DND-41 (cell line): ENCODE data around the gene R3HDM1.
A peak's percentile ranks its signal among the peaks of the same experiment; 100 is the strongest.

Source experiments
- ATAC-seq: fragments of 200-7000 bp; cut with Tn5 transposase; 3 replicates; pipeline ENCODE4 v1.9.1; 2021; ENCODE audit warnings: low read depth; ENCODE audit not compliant: insufficient read depth
- DNase-seq: peaks from one replicate; pipeline ENCODE4 v3.0.0-alpha.2; 2020
- H2AFZ ChIP-seq: 2 replicates; pipeline ENCODE4 v1.6.0; 2012; ENCODE audit warnings: low read depth, low read length
- H3K27ac ChIP-seq: 2 replicates; pipeline ENCODE4 v1.5.1; 2012; ENCODE audit warnings: low read length, inconsistent platforms
- H3K27me3 ChIP-seq: fragments of 200-600 bp; sonication (generic); 2 replicates; pipeline ENCODE4 v1.6.0; 2012; ENCODE audit warnings: low read length, mild to moderate bottlenecking, inconsistent platforms; ENCODE audit not compliant: insufficient read depth, poor library complexity
- H3K36me3 ChIP-seq: 2 replicates; pipeline ENCODE4 v1.5.1; 2012; ENCODE audit warnings: low read length, inconsistent platforms; ENCODE audit not compliant: insufficient read depth
- H3K4me1 ChIP-seq: 2 replicates; pipeline ENCODE4 v1.5.1; 2012; ENCODE audit warnings: mild to moderate bottlenecking, low read length; ENCODE audit not compliant: insufficient read depth
- H3K4me2 ChIP-seq: 2 replicates; pipeline ENCODE4 v1.6.0; 2012; ENCODE audit warnings: mild to moderate bottlenecking, moderate library complexity, low read length, inconsistent platforms; ENCODE audit not compliant: insufficient read depth
- H3K4me3 ChIP-seq, 2 experiments: fragments of 200-600 bp in 1 of 2; shearing (Covaris generic) in 1 of 2; 2 replicates each; pipeline ENCODE4 v1.5.1; 2012 to 2016; ENCODE audit warnings: inconsistent platforms in 2 of 2, low read length in 2 of 2, mild to moderate bottlenecking in 2 of 2, low read depth in 1 of 2, moderate library complexity in 1 of 2
- H3K79me2 ChIP-seq: 2 replicates; pipeline ENCODE4 v1.6.0; 2012; ENCODE audit warnings: low read length, inconsistent platforms; ENCODE audit not compliant: insufficient read depth
- H3K9ac ChIP-seq: 2 replicates; pipeline ENCODE4 v1.6.0; 2012; ENCODE audit warnings: low read depth, mild to moderate bottlenecking, inconsistent platforms, low read length, moderate library complexity
- H3K9me3 ChIP-seq: 2 replicates; pipeline ENCODE4 v1.5.1; 2012; ENCODE audit warnings: low read length, moderate library complexity, mild to moderate bottlenecking, inconsistent platforms; ENCODE audit not compliant: insufficient read depth, severe bottlenecking
- H4K20me1 ChIP-seq: 2 replicates; pipeline ENCODE4 v1.6.0; 2012; ENCODE audit warnings: low read length; ENCODE audit not compliant: insufficient read depth
- CTCF ChIP-seq: IDR thresholded peaks from 2 replicates; pipeline ENCODE4 v1.5.1; 2012; ENCODE audit warnings: borderline replicate concordance, low read length, moderate library complexity, mild to moderate bottlenecking; ENCODE audit not compliant: poor library complexity, severe bottlenecking; ENCODE audit errors: extremely low read depth
- EZH2 ChIP-seq: IDR thresholded peaks from 3 replicates; pipeline ENCODE4 v1.6.1; 2012; ENCODE audit warnings: borderline replicate concordance, low read depth, mild to moderate bottlenecking, moderate library complexity, low read length, inconsistent platforms; ENCODE audit not compliant: severe bottlenecking

R3HDM1 gene

DNA sequence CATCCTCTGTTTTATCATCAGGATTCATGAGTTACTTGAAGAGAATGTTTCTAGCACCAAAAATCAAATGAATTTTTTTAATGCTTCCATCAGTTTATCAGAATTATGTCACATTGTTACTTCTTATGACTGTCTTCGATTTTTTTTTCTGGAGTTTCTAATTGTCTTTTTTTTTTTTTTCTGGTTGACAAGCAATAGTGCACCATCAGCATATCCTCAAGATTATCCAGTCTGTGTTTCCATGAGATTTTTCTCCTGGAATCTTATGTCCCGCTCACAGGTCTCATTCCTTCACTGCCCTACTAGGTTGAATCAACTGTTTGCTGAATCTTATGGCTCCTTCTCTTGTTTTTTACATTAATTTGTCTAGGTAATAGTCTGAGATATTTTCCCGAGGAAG is 16.0 kb downstream of the R3HDM1 start:
- TF ChIP-seq EZH2: no peak
- TF ChIP-seq CTCF: no peak

GRCh38 chr2:135551356-135551755 is 20.1 kb downstream of the R3HDM1 start:
- H3K4me3 ChIP-seq: 0 out of 4 replicates have a peak overlapping the region, but pooled peaks of 1 of the 2 experiments have one; percentile 7
- H3K4me2 ChIP-seq: no peak overlapping the region
- H3K4me1 ChIP-seq: no peaks in the 10 kb centered on the region
- ATAC-seq: no peak
- H3K27me3 ChIP-seq: no peaks in the 10 kb centered on the region
- TF ChIP-seq EZH2 (no peak), CTCF (no peak)
- H3K9ac ChIP-seq: no peak overlapping the region
- peaks cover 4% of the 10 kb centered on the region; the same call in 1 of the 2 replicates for H4K20me1 ChIP-seq
- no peaks in the 10 kb centered on the region for H3K9me3 ChIP-seq
- H3K79me2 ChIP-seq: peaks cover 94% of the 10 kb centered on the region
- no peak overlapping the region for H3K27ac ChIP-seq
- no peak overlapping the region for H2AFZ ChIP-seq
- no peaks in the 10 kb centered on the region; the same call in 1 of the 2 replicates for H3K36me3 ChIP-seq
- no peak for DNase-seq

More for the DNA sequence above, 16.0 kb downstream of the R3HDM1 start:
- Histone ChIP-seq H3K4me1 (no peaks in the 10 kb centered on the region), H3K27me3 (no peaks in the 10 kb centered on the region), H3K9me3 (no peaks in the 10 kb centered on the region), H3K36me3 (no peaks in the 10 kb centered on the region), H3K4me2 (no peak overlapping the region), H3K4me3 (no peak overlapping the region), H3K79me2 (peaks cover 96% of the 10 kb centered on the region), H4K20me1 (peaks cover 15% of the 10 kb centered on the region; the same call in 1 of the 2 replicates), H3K27ac (no peak overlapping the region), H2AFZ (no peak overlapping the region), H3K9ac (no peak overlapping the region)
- DNase-seq: no peak
- no peak for ATAC-seq

- no peak overlapping the region for H3K27ac ChIP-seq
- TF ChIP-seq CTCF: no peak
- no peak for TF ChIP-seq EZH2
- H3K4me1 ChIP-seq: no peaks in the 10 kb centered on the region
- H3K4me2 ChIP-seq: no peak overlapping the region
- no peak for ATAC-seq
- H4K20me1 ChIP-seq: no peaks in the 10 kb centered on the region; the same call in 1 of the 2 replicates
- H3K9ac ChIP-seq: no peak overlapping the region
- no peaks in the 10 kb centered on the region for H3K27me3 ChIP-seq
- no peak for DNase-seq
- H2AFZ ChIP-seq: no peak overlapping the region
- no peaks in the 10 kb centered on the region for H3K9me3 ChIP-seq
- no peaks in the 10 kb centered on the region; the same call in 1 of the 2 replicates for H3K36me3 ChIP-seq
- H3K79me2 ChIP-seq: peaks cover 93% of the 10 kb centered on the region
- H3K4me3 ChIP-seq: no peak overlapping the region
These were observed 21.6 kb downstream of the R3HDM1 start for GRCh38 chr2:135552887-135553286.
